DOHH2 (cell line): ENCODE measurements around the gene TEX2.

Source experiments
- H3F3A ChIP-seq: fragments of 200-600 bp; sonication (generic), shearing (Covaris generic); 2 replicates; pipeline ENCODE4 v1.6.0; 2016; ENCODE audit warnings: antibody characterized with exemption, mild to moderate bottlenecking; ENCODE audit not compliant: control insufficient read depth, insufficient read depth
- H3K27ac ChIP-seq: fragments of 200-600 bp; sonication (generic); 2 replicates; pipeline ENCODE4 v1.5.1; 2014; ENCODE audit warnings: low read depth, mild to moderate bottlenecking, low read length, moderate library complexity
- H3K27me3 ChIP-seq: fragments of 200-600 bp; sonication (generic); 2 replicates; pipeline ENCODE4 v1.6.1; 2014; ENCODE audit warnings: mild to moderate bottlenecking, low read length, mixed read lengths; ENCODE audit not compliant: control insufficient read depth
- H3K36me3 ChIP-seq: fragments of 200-600 bp; sonication (generic); 2 replicates; pipeline ENCODE4 v1.6.1; 2014; ENCODE audit warnings: mild to moderate bottlenecking, low read length, moderate library complexity, mixed read lengths; ENCODE audit not compliant: control insufficient read depth
- H3K4me1 ChIP-seq: fragments of 200-600 bp; sonication (generic); 2 replicates; pipeline ENCODE4 v1.6.1; 2014; ENCODE audit warnings: mild to moderate bottlenecking, low read length, mixed read lengths; ENCODE audit not compliant: control insufficient read depth
- H3K4me2 ChIP-seq: fragments of 200-600 bp; sonication (generic); 2 replicates; pipeline ENCODE4 v1.6.0; 2014; ENCODE audit warnings: mild to moderate bottlenecking, low read length, moderate library complexity
- H3K4me3 ChIP-seq: fragments of 200-600 bp; sonication (generic); 2 replicates; pipeline ENCODE4 v1.5.1; 2014; ENCODE audit warnings: mild to moderate bottlenecking, low read length, mixed read lengths
- H3K79me2 ChIP-seq: fragments of 200-600 bp; sonication (generic); 2 replicates; pipeline ENCODE4 v1.6.1; 2014; ENCODE audit warnings: mild to moderate bottlenecking, low read length, mixed read lengths; ENCODE audit not compliant: control insufficient read depth
- H3K9me2 ChIP-seq: fragments of 200-600 bp; sonication (generic); replicated peaks from 2 replicates; pipeline ENCODE4 v1.6.1; 2014; ENCODE audit warnings: mild to moderate bottlenecking, low read length, mixed read lengths; ENCODE audit not compliant: control insufficient read depth
- H3K9me3 ChIP-seq: fragments of 200-600 bp; sonication (generic); 2 replicates; pipeline ENCODE4 v1.6.1; 2014; ENCODE audit warnings: antibody characterized with exemption, low read length, mixed read lengths; ENCODE audit not compliant: control insufficient read depth, insufficient read depth
- H4K20me1 ChIP-seq: fragments of 200-600 bp; sonication (generic); 2 replicates; pipeline ENCODE4 v1.6.0; 2014; ENCODE audit warnings: low read depth, mild to moderate bottlenecking, antibody characterized with exemption, low read length, moderate library complexity; ENCODE audit not compliant: control insufficient read depth, insufficient read depth
- EZH2phosphoT487 ChIP-seq: fragments of 200-600 bp; sonication (generic); IDR thresholded peaks from 2 replicates; pipeline ENCODE4 v1.6.1; 2017; ENCODE audit warnings: borderline replicate concordance, mild to moderate bottlenecking, antibody characterized with exemption, low read length, moderate library complexity, mixed read lengths
- TF ChIP-seq, protein P1 (sequence below): fragments of 200-600 bp; sonication (generic); IDR thresholded peaks from one replicate; pipeline ENCODE4 v1.5.1; 2014; ENCODE audit warnings: antibody characterized with exemption, mild to moderate bottlenecking, low read depth, low read length; ENCODE audit not compliant: poor library complexity, severe bottlenecking

The TEX2 gene

DNA sequence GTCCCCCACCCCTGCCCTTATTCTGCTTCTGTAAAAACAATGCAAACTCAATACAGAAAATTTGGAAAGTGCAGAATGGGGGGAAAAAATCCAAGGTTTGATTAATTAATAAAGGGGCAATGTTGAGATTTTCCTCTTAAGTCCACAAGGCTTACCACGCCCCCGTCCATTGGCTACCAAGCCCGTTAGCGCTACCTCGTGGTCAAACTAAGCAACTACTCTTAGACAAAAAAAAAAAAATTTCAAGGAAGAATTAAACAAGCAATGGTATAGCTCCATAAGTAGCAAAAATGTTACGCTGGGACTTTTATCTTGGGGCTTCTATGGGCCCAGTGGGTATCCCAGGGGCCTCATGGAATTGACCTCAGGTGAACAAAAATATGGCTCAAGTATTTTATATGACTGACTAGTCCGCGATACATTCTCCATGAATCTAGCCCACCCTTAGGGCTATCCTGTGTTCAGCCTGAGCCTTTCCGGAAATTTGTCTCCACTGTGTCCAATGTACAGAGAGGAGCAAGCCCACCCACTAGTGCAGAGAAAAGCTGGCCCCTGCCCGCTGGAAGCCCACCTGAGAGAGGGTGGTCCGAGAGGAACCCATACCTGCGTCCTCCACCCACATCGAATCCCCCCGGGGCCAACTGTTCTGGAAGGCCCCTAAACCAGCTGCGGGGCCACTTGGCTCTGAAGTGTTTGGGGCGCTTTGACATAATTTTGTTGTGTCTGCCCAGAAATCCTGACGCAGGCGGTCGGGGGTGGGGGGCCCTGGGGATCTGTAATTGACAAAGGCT, 19.1 kb upstream of the TEX2 start:
- Histone ChIP-seq H3F3A (no peaks in the 10 kb centered on the region), H3K9me3 (no peaks in the 10 kb centered on the region), H3K4me1 (peaks cover 4% of the 10 kb centered on the region; the same call in 1 of the 2 replicates), H3K36me3 (no peaks in the 10 kb centered on the region), H3K4me3 (no peak overlapping the region), H3K79me2 (no peaks in the 10 kb centered on the region), H3K27ac (no peak overlapping the region), H3K9me2 (no peaks in the 10 kb centered on the region), H4K20me1 (no peaks in the 10 kb centered on the region), H3K4me2 (no peak overlapping the region), H3K27me3 (no peaks in the 10 kb centered on the region)
- TF ChIP-seq, protein P1, sequence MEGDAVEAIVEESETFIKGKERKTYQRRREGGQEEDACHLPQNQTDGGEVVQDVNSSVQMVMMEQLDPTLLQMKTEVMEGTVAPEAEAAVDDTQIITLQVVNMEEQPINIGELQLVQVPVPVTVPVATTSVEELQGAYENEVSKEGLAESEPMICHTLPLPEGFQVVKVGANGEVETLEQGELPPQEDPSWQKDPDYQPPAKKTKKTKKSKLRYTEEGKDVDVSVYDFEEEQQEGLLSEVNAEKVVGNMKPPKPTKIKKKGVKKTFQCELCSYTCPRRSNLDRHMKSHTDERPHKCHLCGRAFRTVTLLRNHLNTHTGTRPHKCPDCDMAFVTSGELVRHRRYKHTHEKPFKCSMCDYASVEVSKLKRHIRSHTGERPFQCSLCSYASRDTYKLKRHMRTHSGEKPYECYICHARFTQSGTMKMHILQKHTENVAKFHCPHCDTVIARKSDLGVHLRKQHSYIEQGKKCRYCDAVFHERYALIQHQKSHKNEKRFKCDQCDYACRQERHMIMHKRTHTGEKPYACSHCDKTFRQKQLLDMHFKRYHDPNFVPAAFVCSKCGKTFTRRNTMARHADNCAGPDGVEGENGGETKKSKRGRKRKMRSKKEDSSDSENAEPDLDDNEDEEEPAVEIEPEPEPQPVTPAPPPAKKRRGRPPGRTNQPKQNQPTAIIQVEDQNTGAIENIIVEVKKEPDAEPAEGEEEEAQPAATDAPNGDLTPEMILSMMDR, result peak; percentile 76
- no peak for TF ChIP-seq EZH2phosphoT487

DNA sequence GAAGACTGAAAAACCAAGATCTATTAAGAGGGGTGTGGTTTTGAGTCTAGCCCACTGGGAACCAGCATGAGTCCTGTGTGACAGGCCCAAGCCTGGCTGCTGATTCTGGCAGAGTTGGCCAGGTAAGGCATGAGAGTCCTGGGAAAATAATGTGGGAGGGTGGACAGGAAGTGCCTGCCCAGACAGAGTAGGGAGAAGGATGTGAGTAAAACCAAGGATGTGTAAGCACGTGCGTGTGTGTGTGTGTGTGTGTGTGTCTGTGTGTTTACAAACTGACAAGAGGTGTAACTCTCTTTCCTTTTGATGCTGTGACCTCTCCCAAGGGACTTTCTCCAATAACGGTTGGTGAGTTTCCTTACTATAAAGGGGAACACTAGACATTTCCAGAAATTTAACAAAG, 15.6 kb upstream of the TEX2 start:
- Histone ChIP-seq H3F3A (no peaks in the 10 kb centered on the region), H4K20me1 (no peaks in the 10 kb centered on the region), H3K79me2 (no peaks in the 10 kb centered on the region), H3K4me3 (no peak overlapping the region), H3K4me2 (no peak overlapping the region), H3K9me3 (no peaks in the 10 kb centered on the region), H3K27ac (no peak overlapping the region), H3K27me3 (no peaks in the 10 kb centered on the region), H3K36me3 (no peaks in the 10 kb centered on the region), H3K9me2 (no peaks in the 10 kb centered on the region), H3K4me1 (peaks cover 4% of the 10 kb centered on the region; the same call in 1 of the 2 replicates)
- no peak for TF ChIP-seq EZH2phosphoT487
- TF ChIP-seq, protein P1, result no peak

DNA sequence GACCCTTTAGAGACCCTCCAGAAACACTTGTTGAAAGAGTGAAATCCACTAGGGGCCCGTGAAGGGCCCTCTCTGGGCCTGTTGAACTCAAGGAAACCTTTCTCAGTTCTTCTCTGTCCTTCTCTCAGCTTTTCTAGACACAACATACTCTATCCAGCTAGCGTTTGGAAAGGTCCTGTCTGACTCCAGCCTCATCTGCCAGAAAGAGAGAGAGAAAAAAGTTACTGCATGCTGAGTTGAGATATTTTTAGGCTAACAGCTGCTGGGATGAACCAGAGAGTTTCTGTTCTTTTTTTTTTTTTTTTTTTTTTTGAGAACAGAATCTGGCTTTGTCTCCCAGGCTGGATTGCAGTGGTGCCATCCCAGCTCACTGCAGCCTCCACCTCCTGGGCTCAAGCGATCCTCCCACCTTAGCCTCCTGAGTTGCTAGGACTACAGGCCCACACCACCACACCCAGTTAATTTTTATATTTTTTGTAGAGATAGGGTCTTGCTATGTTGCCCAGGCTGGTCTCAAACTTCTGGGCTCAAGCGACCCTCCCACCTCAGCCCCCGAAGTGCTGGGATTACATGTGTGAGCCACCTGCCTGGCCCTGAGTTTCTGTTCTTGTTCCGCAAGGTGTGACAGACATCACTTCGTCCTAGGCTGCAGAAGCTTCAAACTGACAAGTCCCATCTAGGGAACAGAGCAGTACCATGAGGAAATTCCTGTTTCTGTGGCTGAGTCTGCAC, 14.9 kb upstream of the TEX2 start:
- H3K9me3 ChIP-seq, result no peaks in the 10 kb centered on the region
- no peaks in the 10 kb centered on the region for H3K9me2 ChIP-seq
- no peaks in the 10 kb centered on the region for H3K27me3 ChIP-seq
- H3K36me3 ChIP-seq, result no peaks in the 10 kb centered on the region
- no peak overlapping the region for H3K4me3 ChIP-seq
- H3K79me2 ChIP-seq, result no peaks in the 10 kb centered on the region
- H3K4me1 ChIP-seq, result peaks cover 4% of the 10 kb centered on the region; the same call in 1 of the 2 replicates
- H3K4me2 ChIP-seq, result no peak overlapping the region
- no peaks in the 10 kb centered on the region for H4K20me1 ChIP-seq
- no peaks in the 10 kb centered on the region for H3F3A ChIP-seq
- TF ChIP-seq, protein P1, result no peak
- no peak for TF ChIP-seq EZH2phosphoT487
- H3K27ac ChIP-seq, result no peak overlapping the region
